ENCODE results near the gene MRPS18A. TPM values are rescaled to one million over a fixed set of nuclear protein-coding genes. Genes with fewer than 3 reads are reported as not detected.
A peak's percentile ranks its signal among the peaks of the same experiment; 100 is the strongest.

The MRPS18A gene
- total RNA-seq, 1 experiment from 2014 or later: 105 TPM

GRCh38 chr6:43725643-43726580 lies 38.3 kb upstream of the MRPS18A start:
- no peaks in the 10 kb centered on the region for H3K9me2 ChIP-seq (replicated peaks; ENCODE audit: low read length)
- ATAC-seq (no peak), DNase-seq (no peak)
- TF ChIP-seq CTCF (conservative IDR thresholded peaks at IDR 0.05; ENCODE audit: low read depth, low read length) (no peak), EZH2 (IDR thresholded peaks at IDR 0.05; ENCODE audit: low read length, unreplicated experiment) (no peak), EZH2phosphoT487 (IDR thresholded peaks at IDR 0.05; ENCODE audit: borderline replicate concordance, low read length) (no peak)
- no peaks in the 10 kb centered on the region for H3K36me3 ChIP-seq (ENCODE audit: low read depth, low read length)
- H3K4me2 ChIP-seq (ENCODE audit: low read length): peak overlapping the region; percentile 75
- H3F3A ChIP-seq (ENCODE audit: low read length, unreplicated experiment): no peaks in the 10 kb centered on the region
- intact Hi-C loops (cut with micrococcal nuclease): loop anchor here (10.0 kb wide), 2 partner anchors 49 to 61 kb away; partner anchors contain the start of gene VEGFA
- H3K9ac ChIP-seq (ENCODE audit: low read length): no peak overlapping the region
- peaks cover 3% of the 10 kb centered on the region; the same call in 1 of the 2 replicates for H3K9me3 ChIP-seq (ENCODE audit: low read length)
- H3K27me3 ChIP-seq (ENCODE audit: low read length): no peaks in the 10 kb centered on the region
- peaks cover 30% of the 10 kb centered on the region for H3K4me1 ChIP-seq (ENCODE audit: insufficient read depth, low read length)
- TSS peak; percentile 44 for BruUV-seq (replicated peaks)
- CTCF ChIA-PET: interaction anchor here (0.6 to 1.7 kb wide), 2 partner anchors 13 to 44 kb away, joined by 6 to 10 read pairs; partner anchors contain the start of gene VEGFA
- no peak overlapping the region for H2AFZ ChIP-seq (ENCODE audit: low read length)
- no peak overlapping the region for H3K27ac ChIP-seq (ENCODE audit: low read length)
- POLR2A ChIA-PET (ENCODE audit: unreplicated experiment): no interaction called here
- no peaks in the 10 kb centered on the region for H4K20me1 ChIP-seq (ENCODE audit: low read length)
- no peak overlapping the region for H3K4me3 ChIP-seq (ENCODE audit: low read length)
- H3K79me2 ChIP-seq (ENCODE audit: low read length): no peaks in the 10 kb centered on the region

DNA sequence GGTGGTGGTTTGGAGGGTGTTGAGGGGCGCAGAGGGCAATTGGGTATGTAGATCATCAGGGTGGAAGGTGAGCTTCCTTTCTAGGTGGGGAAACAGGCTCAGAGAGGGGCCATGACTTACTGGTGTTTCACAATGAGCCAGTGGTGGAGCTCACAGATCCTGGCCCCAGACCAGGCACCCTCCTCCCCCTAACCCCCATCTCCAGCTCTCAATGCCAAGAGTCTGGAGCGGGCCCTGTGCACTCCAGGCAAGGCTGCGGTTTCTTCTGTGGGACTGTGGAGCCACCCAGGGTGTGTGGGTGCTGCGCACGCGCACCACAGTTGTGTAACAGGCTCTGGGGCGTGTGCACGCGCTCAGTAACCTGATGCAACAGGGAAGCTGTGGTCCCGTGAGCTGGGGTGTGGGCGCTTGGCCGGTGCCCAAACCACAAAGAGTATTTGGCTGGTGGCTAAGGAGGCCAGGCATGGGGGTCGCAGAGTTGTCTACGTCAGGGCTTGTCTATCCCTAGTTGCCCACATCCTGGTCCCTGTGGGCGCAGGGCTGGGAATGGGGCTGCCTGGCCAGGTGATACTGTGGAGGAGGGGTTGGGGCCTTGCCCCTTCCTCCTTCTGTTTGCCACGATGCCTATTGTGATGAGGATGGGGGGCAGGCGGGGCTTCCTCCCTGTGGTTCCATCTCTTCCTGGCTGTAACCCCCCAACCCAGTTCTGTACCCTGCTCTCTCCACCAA lies 37.5 kb upstream of the MRPS18A start:
- H3K9me3 ChIP-seq (ENCODE audit: low read length): no peaks in the 10 kb centered on the region
- ChIA-PET POLR2A (ENCODE audit: unreplicated experiment) (no interaction called here), CTCF (interaction anchor here (0.6 to 1.7 kb wide), 2 partner anchors 14 to 45 kb away, joined by 6 to 10 read pairs; partner anchors contain the start of gene VEGFA)
- no peaks in the 10 kb centered on the region for H3K36me3 ChIP-seq (ENCODE audit: low read depth, low read length)
- no peaks in the 10 kb centered on the region for H3K9me2 ChIP-seq (replicated peaks; ENCODE audit: low read length)
- no peaks in the 10 kb centered on the region for H3K27me3 ChIP-seq (ENCODE audit: low read length)
- BruUV-seq (replicated peaks): no TSS peak
- ATAC-seq: peak; percentile 80
- H3K79me2 ChIP-seq (ENCODE audit: low read length): no peaks in the 10 kb centered on the region
- H3K4me3 ChIP-seq (ENCODE audit: low read length): no peak overlapping the region
- H3K9ac ChIP-seq (ENCODE audit: low read length): no peak overlapping the region
- TF ChIP-seq CTCF (conservative IDR thresholded peaks at IDR 0.05; ENCODE audit: low read depth, low read length) (no peak), EZH2phosphoT487 (IDR thresholded peaks at IDR 0.05; ENCODE audit: borderline replicate concordance, low read length) (peak; percentile 80), EZH2 (IDR thresholded peaks at IDR 0.05; ENCODE audit: low read length, unreplicated experiment) (no peak)
- peak; percentile 88 for DNase-seq
- intact Hi-C loops (cut with micrococcal nuclease): loop anchor here (1.0 to 10.0 kb wide), 3 partner anchors 50 to 354 kb away; partner anchors contain the start of gene VEGFA
- H3F3A ChIP-seq (ENCODE audit: low read length, unreplicated experiment): no peaks in the 10 kb centered on the region
- peak overlapping the region; percentile 75 for H3K4me2 ChIP-seq (ENCODE audit: low read length)
- no peaks in the 10 kb centered on the region for H4K20me1 ChIP-seq (ENCODE audit: low read length)
- H3K27ac ChIP-seq (ENCODE audit: low read length): no peak overlapping the region
- H3K4me1 ChIP-seq (ENCODE audit: insufficient read depth, low read length): peaks cover 30% of the 10 kb centered on the region
- H2AFZ ChIP-seq (ENCODE audit: low read length): no peak overlapping the region

Measured in PC-3 (cell line).